Activated T-cell treated with anti-CD3 and anti-CD28 coated beads, Interleukin-2, amount 50 U/mL, for 24 hours (primary cell): ENCODE data around the gene SLC7A14.

Source experiments
- DNase-seq: peaks from one replicate; pipeline ENCODE4 v3.0.0-alpha.2; 2020
- H3K27ac Mint-ChIP-seq: 2 replicates; pipeline ENCODE4 v1.8.0; 2020; ENCODE audit warnings: mild to moderate bottlenecking, mixed read lengths
- H3K27me3 Mint-ChIP-seq: 2 replicates; pipeline ENCODE4 v1.8.0; 2020; ENCODE audit warnings: mixed read lengths
- H3K36me3 Mint-ChIP-seq: 2 replicates; pipeline ENCODE4 v1.8.0; 2020; ENCODE audit warnings: low read depth, mixed read lengths
- H3K4me1 Mint-ChIP-seq: 2 replicates; pipeline ENCODE4 v1.8.0; 2020; ENCODE audit warnings: low read depth, mixed read lengths
- H3K4me3 Mint-ChIP-seq: 2 replicates; pipeline ENCODE4 v1.8.0; 2020; ENCODE audit warnings: mild to moderate bottlenecking, moderate library complexity, mixed read lengths
- H3K9me3 Mint-ChIP-seq: 2 replicates; pipeline ENCODE4 v1.8.0; 2020; ENCODE audit warnings: mixed read lengths

SLC7A14 gene

DNA sequence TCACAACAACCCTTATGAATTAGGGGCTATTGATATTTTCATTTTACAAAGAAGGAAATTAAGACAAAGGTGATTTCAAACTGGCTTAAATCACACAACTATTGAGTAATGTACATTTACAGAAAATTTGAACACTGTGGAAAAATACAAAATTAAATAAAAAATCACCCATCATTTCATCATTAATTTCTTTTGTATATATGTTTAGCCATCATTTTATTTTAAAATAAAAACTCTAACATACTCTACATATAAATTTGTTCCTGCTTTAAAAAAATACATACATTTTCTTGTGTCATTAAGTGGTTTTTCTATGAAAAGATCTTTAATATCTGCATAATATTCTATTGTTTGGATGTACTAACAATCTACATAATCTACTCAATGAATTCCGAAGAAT, 147.0 kb downstream of the SLC7A14 start:
- Mint-ChIP-seq H3K27ac (no peak overlapping the region), H3K4me1 (peaks cover 14% of the 10 kb centered on the region), H3K36me3 (no peaks in the 10 kb centered on the region), H3K4me3 (no peak overlapping the region), H3K27me3 (peaks cover 34% of the 10 kb centered on the region), H3K9me3 (no peaks in the 10 kb centered on the region)
- no peak for DNase-seq

- no peak for DNase-seq
- no peaks in the 10 kb centered on the region for H3K9me3 Mint-ChIP-seq
- no peak overlapping the region for H3K27ac Mint-ChIP-seq
- no peaks in the 10 kb centered on the region for H3K36me3 Mint-ChIP-seq
- H3K4me1 Mint-ChIP-seq = peaks cover 14% of the 10 kb centered on the region
- H3K4me3 Mint-ChIP-seq = no peak overlapping the region
- peaks cover 34% of the 10 kb centered on the region for H3K27me3 Mint-ChIP-seq
These were observed 148.0 kb downstream of the SLC7A14 start for GRCh38 chr3:170437696-170438407.

DNA sequence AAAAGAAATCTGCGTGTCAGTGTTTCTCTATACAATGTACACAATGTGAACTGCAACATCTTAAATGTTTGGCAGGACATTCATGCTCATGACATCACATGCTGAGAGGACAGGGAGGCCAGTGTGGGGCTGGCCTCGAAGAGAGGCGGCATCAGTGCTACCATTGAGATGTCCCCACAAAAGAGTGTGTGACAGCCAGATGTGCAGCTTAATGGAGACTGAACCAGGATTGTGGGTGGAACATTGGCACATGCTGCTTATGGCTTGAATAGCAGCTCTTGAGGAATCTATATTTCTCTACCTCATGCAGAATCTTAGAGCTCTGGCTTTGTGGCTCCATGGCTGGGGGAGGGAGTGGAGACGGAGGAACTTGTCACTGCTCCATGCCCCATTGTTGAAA, 148.7 kb downstream of the SLC7A14 start:
- Mint-ChIP-seq H3K27ac (no peak overlapping the region), H3K36me3 (no peaks in the 10 kb centered on the region), H3K4me3 (no peak overlapping the region), H3K4me1 (peaks cover 14% of the 10 kb centered on the region), H3K27me3 (peaks cover 29% of the 10 kb centered on the region), H3K9me3 (no peaks in the 10 kb centered on the region)
- no peak for DNase-seq

DNA sequence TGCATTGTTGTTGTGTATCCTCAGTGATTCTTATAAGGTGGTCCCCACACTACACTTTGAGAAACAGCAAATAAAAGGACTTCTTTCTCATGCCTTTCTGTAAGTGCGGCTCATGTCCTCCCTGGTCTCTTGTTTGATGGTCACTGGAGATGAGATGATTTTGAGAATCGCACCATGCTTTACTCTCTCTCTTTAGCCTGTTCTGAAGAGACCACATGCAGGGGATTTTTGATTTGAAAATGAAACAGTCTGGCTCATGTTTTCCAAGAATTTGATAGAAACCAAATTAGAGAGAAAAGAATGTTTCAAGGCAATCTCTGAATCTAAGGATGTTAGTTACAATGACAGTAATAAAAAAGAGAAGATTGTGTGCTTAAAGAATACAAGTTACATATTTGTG, 149.2 kb downstream of the SLC7A14 start:
- H3K27ac Mint-ChIP-seq = no peak overlapping the region
- peaks cover 14% of the 10 kb centered on the region for H3K4me1 Mint-ChIP-seq
- DNase-seq = no peak
- H3K27me3 Mint-ChIP-seq = peaks cover 25% of the 10 kb centered on the region
- H3K4me3 Mint-ChIP-seq = no peak overlapping the region
- H3K36me3 Mint-ChIP-seq = no peaks in the 10 kb centered on the region
- H3K9me3 Mint-ChIP-seq = no peaks in the 10 kb centered on the region

- no peaks in the 10 kb centered on the region for H3K9me3 Mint-ChIP-seq
- no peak overlapping the region for H3K4me3 Mint-ChIP-seq
- no peak overlapping the region for H3K27ac Mint-ChIP-seq
- DNase-seq = no peak
- H3K4me1 Mint-ChIP-seq = peaks cover 26% of the 10 kb centered on the region
- H3K27me3 Mint-ChIP-seq = peaks cover 3% of the 10 kb centered on the region
- no peaks in the 10 kb centered on the region for H3K36me3 Mint-ChIP-seq
These were observed 153.5 kb downstream of the SLC7A14 start for GRCh38 chr3:170432416-170432815.

- Mint-ChIP-seq H3K9me3 (no peaks in the 10 kb centered on the region), H3K4me3 (no peak overlapping the region), H3K36me3 (no peaks in the 10 kb centered on the region), H3K4me1 (peaks cover 17% of the 10 kb centered on the region), H3K27ac (no peak overlapping the region), H3K27me3 (no peaks in the 10 kb centered on the region)
- DNase-seq = no peak
These were observed 154.8 kb downstream of the SLC7A14 start for GRCh38 chr3:170431054-170431453.

DNA sequence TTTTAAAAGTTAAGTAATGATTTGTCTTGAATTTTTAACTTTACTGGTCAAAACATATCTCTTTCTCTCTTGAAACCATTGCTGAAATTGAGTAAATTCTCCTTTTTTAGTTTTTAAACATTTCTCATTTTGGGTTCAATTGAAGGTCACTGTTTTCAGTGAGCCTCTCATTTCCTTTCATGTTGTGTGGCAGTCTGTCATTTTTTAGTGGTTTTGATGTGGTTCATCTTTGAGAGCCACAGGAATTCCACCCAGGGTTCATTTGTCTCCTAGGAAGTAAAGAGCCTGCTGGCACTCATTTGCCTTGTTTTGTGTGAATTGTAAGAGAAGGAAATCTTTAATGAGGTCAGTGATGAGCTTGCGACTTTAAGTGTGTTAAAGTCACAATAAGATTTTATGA, 156.8 kb downstream of the SLC7A14 start:
- Mint-ChIP-seq H3K9me3 (no peaks in the 10 kb centered on the region), H3K36me3 (no peaks in the 10 kb centered on the region), H3K4me3 (no peak overlapping the region), H3K27me3 (peaks cover 2% of the 10 kb centered on the region), H3K27ac (peak overlapping the region; percentile 5), H3K4me1 (peaks cover 17% of the 10 kb centered on the region)
- DNase-seq = no peak

GRCh38 chr3:170428095-170428494, 157.8 kb downstream of the SLC7A14 start:
- Mint-ChIP-seq H3K27me3 (peaks cover 2% of the 10 kb centered on the region), H3K9me3 (no peaks in the 10 kb centered on the region), H3K36me3 (no peaks in the 10 kb centered on the region), H3K27ac (no peak overlapping the region), H3K4me1 (peaks cover 17% of the 10 kb centered on the region), H3K4me3 (no peak overlapping the region)
- DNase-seq = no peak

- Mint-ChIP-seq H3K27me3 (peaks cover 9% of the 10 kb centered on the region), H3K36me3 (no peaks in the 10 kb centered on the region), H3K27ac (no peak overlapping the region), H3K4me1 (peaks cover 17% of the 10 kb centered on the region), H3K4me3 (no peak overlapping the region), H3K9me3 (no peaks in the 10 kb centered on the region)
- DNase-seq = no peak
These were observed 159.6 kb downstream of the SLC7A14 start for GRCh38 chr3:170426240-170426797.

- no peaks in the 10 kb centered on the region for H3K36me3 Mint-ChIP-seq
- peaks cover 17% of the 10 kb centered on the region for H3K4me1 Mint-ChIP-seq
- no peaks in the 10 kb centered on the region for H3K9me3 Mint-ChIP-seq
- H3K27me3 Mint-ChIP-seq = peaks cover 14% of the 10 kb centered on the region
- no peak overlapping the region for H3K27ac Mint-ChIP-seq
- no peak overlapping the region for H3K4me3 Mint-ChIP-seq
- DNase-seq = no peak
These were observed 160.2 kb downstream of the SLC7A14 start for GRCh38 chr3:170425491-170426239.

GRCh38 chr3:170424879-170425278, 161.0 kb downstream of the SLC7A14 start:
- H3K27me3 Mint-ChIP-seq = peaks cover 22% of the 10 kb centered on the region
- H3K27ac Mint-ChIP-seq = no peak overlapping the region
- no peaks in the 10 kb centered on the region for H3K36me3 Mint-ChIP-seq
- H3K4me3 Mint-ChIP-seq = no peak overlapping the region
- no peaks in the 10 kb centered on the region for H3K9me3 Mint-ChIP-seq
- peaks cover 21% of the 10 kb centered on the region for H3K4me1 Mint-ChIP-seq
- no peak for DNase-seq

- Mint-ChIP-seq H3K9me3 (no peaks in the 10 kb centered on the region), H3K27ac (no peak overlapping the region)
These were observed 162.8 kb downstream of the SLC7A14 start for GRCh38 chr3:170423001-170423615.

DNA sequence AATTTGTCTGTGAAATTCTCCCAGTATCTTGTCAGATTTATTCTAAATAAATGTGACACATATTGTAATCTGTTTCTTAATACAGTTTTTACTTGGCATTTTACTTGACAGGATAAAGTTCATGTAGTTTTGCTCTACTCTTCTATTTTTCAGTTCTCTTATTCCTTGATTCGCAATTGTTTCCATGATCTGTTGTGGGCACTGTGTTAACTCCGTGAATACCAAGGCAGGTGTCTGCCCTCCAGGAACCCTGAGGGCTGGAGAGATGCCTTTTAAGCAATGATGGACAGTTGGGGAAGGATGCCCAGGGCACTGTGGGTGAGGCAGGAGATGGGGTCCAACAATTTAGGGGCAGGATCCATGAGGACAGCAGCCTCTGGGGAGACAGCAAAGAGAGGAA, 164.1 kb downstream of the SLC7A14 start:
- Mint-ChIP-seq H3K27me3 (peaks cover 45% of the 10 kb centered on the region), H3K4me3 (no peak overlapping the region)

More at GRCh38 chr3:170423001-170423615, 162.8 kb downstream of the SLC7A14 start:
- H3K4me1 Mint-ChIP-seq = peaks cover 13% of the 10 kb centered on the region
- DNase-seq = no peak
- no peak overlapping the region for H3K4me3 Mint-ChIP-seq
- peaks cover 35% of the 10 kb centered on the region for H3K27me3 Mint-ChIP-seq
- H3K36me3 Mint-ChIP-seq = no peaks in the 10 kb centered on the region

GRCh38 chr3:170421111-170421641, 164.7 kb downstream of the SLC7A14 start:
- DNase-seq = no peak
- H3K4me1 Mint-ChIP-seq = peaks cover 12% of the 10 kb centered on the region
- no peak overlapping the region for H3K27ac Mint-ChIP-seq
- no peaks in the 10 kb centered on the region for H3K9me3 Mint-ChIP-seq
- peaks cover 50% of the 10 kb centered on the region for H3K27me3 Mint-ChIP-seq
- H3K4me3 Mint-ChIP-seq = no peak overlapping the region
- H3K36me3 Mint-ChIP-seq = no peaks in the 10 kb centered on the region

More for the DNA sequence above, 164.1 kb downstream of the SLC7A14 start:
- H3K36me3 Mint-ChIP-seq = no peaks in the 10 kb centered on the region
- no peaks in the 10 kb centered on the region for H3K9me3 Mint-ChIP-seq
- no peak overlapping the region for H3K27ac Mint-ChIP-seq
- DNase-seq = no peak
- peaks cover 12% of the 10 kb centered on the region for H3K4me1 Mint-ChIP-seq
